OCI-LY7 (cell line): Measurements from ENCODE around the gene BMPR2. TPM values are rescaled to one million over a fixed set of nuclear protein-coding genes. Genes with fewer than 3 reads are reported as not detected.

ENCODE experiments used
- BruUV-seq: library from RNA; stranded (reverse); fragments of 400-500 nt; replicated peaks from 2 replicates; lab custom pipeline; 2021; lab: Mats Ljungman, UMichigan
- CTCF ChIA-PET: fragments of 300-600 bp; sonication (Branson Sonifier 250); formaldehyde crosslinking; loops from one replicate; lab custom pipeline; 2022; ENCODE audit warnings: antibody characterized with exemption; ENCODE audit not compliant: unreplicated experiment; lab: Charles Lee
- POLR2A ChIA-PET: fragments of 300-600 bp; sonication (Branson Sonifier 250); formaldehyde crosslinking; loops from one replicate; lab custom pipeline; 2022; ENCODE audit warnings: antibody characterized with exemption; lab: Charles Lee
- DNase-seq: peaks from one replicate; pipeline ENCODE4 v3.0.0-alpha.2; 2015; ENCODE audit warnings: low spot score
- H2AFZ ChIP-seq: fragments of 200-600 bp; sonication (generic), shearing (Covaris generic); 2 replicates; pipeline ENCODE4 v1.6.1; 2014; ENCODE audit warnings: mild to moderate bottlenecking, antibody characterized with exemption, low read length, moderate library complexity
- H3K27ac ChIP-seq: fragments of 200-600 bp; sonication (generic); 2 replicates; pipeline ENCODE4 v1.5.1; 2014; ENCODE audit warnings: mixed run types, low read depth, mild to moderate bottlenecking, moderate library complexity, low read length, inconsistent platforms; ENCODE audit not compliant: poor library complexity, severe bottlenecking
- H3K36me3 ChIP-seq: fragments of 200-600 bp; sonication (generic); 2 replicates; pipeline ENCODE4 v1.6.1; 2014; ENCODE audit warnings: mild to moderate bottlenecking, antibody characterized with exemption, low read length, moderate library complexity, mixed read lengths; ENCODE audit not compliant: insufficient read depth
- H3K4me1 ChIP-seq: fragments of 200-600 bp; sonication (generic); 2 replicates; pipeline ENCODE4 v1.5.1; 2014; ENCODE audit warnings: mild to moderate bottlenecking, low read length; ENCODE audit not compliant: insufficient read depth, poor library complexity, severe bottlenecking
- H3K4me2 ChIP-seq: fragments of 200-600 bp; sonication (generic); 2 replicates; pipeline ENCODE4 v1.6.1; 2014; ENCODE audit warnings: mild to moderate bottlenecking, low read length
- H3K4me3 ChIP-seq: fragments of 200-600 bp; sonication (generic); 2 replicates; pipeline ENCODE4 v1.5.1; 2014; ENCODE audit warnings: mild to moderate bottlenecking, low read depth, low read length; ENCODE audit not compliant: poor library complexity, severe bottlenecking
- H3K79me2 ChIP-seq: fragments of 200-600 bp; sonication (generic); 2 replicates; pipeline ENCODE4 v1.6.1; 2016; ENCODE audit warnings: low read depth, mild to moderate bottlenecking, low read length, moderate library complexity, mixed read lengths; ENCODE audit not compliant: insufficient read depth
- H3K9me2 ChIP-seq: fragments of 200-600 bp; sonication (generic); 2 replicates; pipeline ENCODE4 v1.6.1; 2016; ENCODE audit warnings: mild to moderate bottlenecking, low read length, mixed read lengths; ENCODE audit not compliant: insufficient read depth
- H3K9me3 ChIP-seq: fragments of 200-600 bp; sonication (generic); 2 replicates; pipeline ENCODE4 v1.6.1; 2014; ENCODE audit warnings: mild to moderate bottlenecking, mixed run types, low read length, mixed read lengths
- H4K20me1 ChIP-seq: fragments of 200-600 bp; sonication (generic); 2 replicates; pipeline ENCODE4 v1.6.1; 2014; ENCODE audit warnings: mild to moderate bottlenecking, antibody characterized with exemption, low read length, moderate library complexity, mixed read lengths; ENCODE audit not compliant: insufficient read depth
- CTCF ChIP-seq: fragments of 200-600 bp; sonication (generic); conservative IDR thresholded peaks from 2 replicates; pipeline ENCODE4 v1.5.1; 2014; ENCODE audit warnings: mild to moderate bottlenecking, antibody characterized with exemption, low read length, moderate library complexity, mixed read lengths
- EZH2phosphoT487 ChIP-seq: fragments of 200-600 bp; sonication (generic); IDR thresholded peaks from 2 replicates; pipeline ENCODE4 v1.6.1; 2018; ENCODE audit warnings: low read depth, borderline replicate concordance, mild to moderate bottlenecking, mixed run types, antibody characterized with exemption, low read length, moderate library complexity, mixed read lengths
- intact Hi-C: fragments of 100-400 bp; cut with micrococcal nuclease; formaldehyde crosslinking; loops from one replicate; pipeline ENCODE4 v1.10.0; 2022; ENCODE audit not compliant: unreplicated experiment
- total RNA-seq, 2 experiments: library from RNA; depleted of rRNA in 1 of 2; stranded (reverse); fragments of >200 nt in 1 of 2; shearing (Covaris generic) in 1 of 2; gene quantifications; 2 replicates each; pipeline ENCODE4 v1.2.3, GENCODE V29; 2014 to 2022

Gene BMPR2
- total RNA-seq, 2 experiments from 2014 or later, result 4.3 to 14.7 TPM

- H3K9me2 ChIP-seq, result no peaks in the 10 kb centered on the region; the same call in 1 of the 2 replicates
- H3K4me1 ChIP-seq, result no peaks in the 10 kb centered on the region
- H3K27ac ChIP-seq, result no peak overlapping the region
- ChIA-PET CTCF (no interaction called here), POLR2A (interaction anchor here (1.0 to 1.3 kb wide), 2 partner anchors 8 to 19 kb away, joined by 3 to 6 read pairs; no protein-coding TSS in a partner anchor)
- no peaks in the 10 kb centered on the region for H4K20me1 ChIP-seq
- H3K79me2 ChIP-seq, result no peaks in the 10 kb centered on the region
- no peak overlapping the region for H3K4me3 ChIP-seq
- BruUV-seq, result no TSS peak
- TF ChIP-seq CTCF (no peak), EZH2phosphoT487 (no peak)
- intact Hi-C loops, result no loop called here
- H3K36me3 ChIP-seq, result no peaks in the 10 kb centered on the region
- H3K4me2 ChIP-seq, result no peak overlapping the region
- DNase-seq, result no peak
- H3K9me3 ChIP-seq, result no peaks in the 10 kb centered on the region
- H2AFZ ChIP-seq, result no peak overlapping the region
Observed at GRCh38 chr2:202610380-202610779, 234.3 kb downstream of the BMPR2 start.

- TF ChIP-seq CTCF (no peak), EZH2phosphoT487 (no peak)
- CTCF ChIA-PET, result no interaction called here
- intact Hi-C loops, result no loop called here
Observed at GRCh38 chr2:202612145-202612544, 236.0 kb downstream of the BMPR2 start.

GRCh38 chr2:202613479-202613878 lies 237.4 kb downstream of the BMPR2 start:
- Histone ChIP-seq H3K4me2 (no peak overlapping the region), H3K27ac (no peak overlapping the region), H3K9me2 (no peaks in the 10 kb centered on the region; the same call in 1 of the 2 replicates), H3K9me3 (no peaks in the 10 kb centered on the region), H3K4me1 (no peaks in the 10 kb centered on the region), H2AFZ (no peak overlapping the region), H4K20me1 (no peaks in the 10 kb centered on the region), H3K79me2 (no peaks in the 10 kb centered on the region), H3K36me3 (no peaks in the 10 kb centered on the region), H3K4me3 (no peak overlapping the region)
- BruUV-seq, result no TSS peak
- POLR2A ChIA-PET, result interaction anchor here (0.6 to 0.7 kb wide), 2 partner anchors 136 to 586 kb away, joined by 3 to 4 read pairs; no protein-coding TSS in a partner anchor
- TF ChIP-seq EZH2phosphoT487 (no peak), CTCF (no peak)
- intact Hi-C loops, result no loop called here
- no peak for DNase-seq
- CTCF ChIA-PET, result no interaction called here

More at GRCh38 chr2:202612145-202612544, 236.0 kb downstream of the BMPR2 start:
- H4K20me1 ChIP-seq, result no peaks in the 10 kb centered on the region
- no peaks in the 10 kb centered on the region; the same call in 1 of the 2 replicates for H3K9me2 ChIP-seq
- no peak overlapping the region for H3K4me3 ChIP-seq
- POLR2A ChIA-PET, result interaction anchor here (0.7 kb wide), 1 partner anchor 643 kb away, joined by 3 read pairs; no protein-coding TSS in a partner anchor
- H3K27ac ChIP-seq, result no peak overlapping the region
- H3K36me3 ChIP-seq, result no peaks in the 10 kb centered on the region
- H3K4me1 ChIP-seq, result no peaks in the 10 kb centered on the region
- no peak overlapping the region for H2AFZ ChIP-seq
- no peak for DNase-seq
- no peaks in the 10 kb centered on the region for H3K79me2 ChIP-seq
- no TSS peak for BruUV-seq
- no peaks in the 10 kb centered on the region for H3K9me3 ChIP-seq
- no peak overlapping the region for H3K4me2 ChIP-seq
